Neural progenitor cell (in vitro differentiated cells): Measurements from ENCODE around the gene NCOR2.

Source experiments
- CTCF ChIP-seq: fragments of 200-600 bp; sonication (generic); IDR thresholded peaks from 2 replicates; pipeline ENCODE4 v1.5.1; 2017; ENCODE audit warnings: antibody characterized with exemption, mild to moderate bottlenecking
- EZH2 ChIP-seq: fragments of 200-600 bp; sonication (generic); IDR thresholded peaks from 2 replicates; pipeline ENCODE4 v1.6.1; 2017; ENCODE audit warnings: antibody characterized with exemption, mild to moderate bottlenecking, moderate library complexity
- EZH2phosphoT487 ChIP-seq: fragments of 200-600 bp; sonication (generic); IDR thresholded peaks from 2 replicates; pipeline ENCODE4 v1.6.1; 2017; ENCODE audit warnings: antibody characterized with exemption

GRCh38 chr12:124570810-124571209 lies 3.4 kb upstream of the NCOR2 start:
- TF ChIP-seq CTCF (no peak), EZH2 (no peak), EZH2phosphoT487 (no peak)
